ENCODE data around the gene LRIG2.

Gene LRIG2

DNA sequence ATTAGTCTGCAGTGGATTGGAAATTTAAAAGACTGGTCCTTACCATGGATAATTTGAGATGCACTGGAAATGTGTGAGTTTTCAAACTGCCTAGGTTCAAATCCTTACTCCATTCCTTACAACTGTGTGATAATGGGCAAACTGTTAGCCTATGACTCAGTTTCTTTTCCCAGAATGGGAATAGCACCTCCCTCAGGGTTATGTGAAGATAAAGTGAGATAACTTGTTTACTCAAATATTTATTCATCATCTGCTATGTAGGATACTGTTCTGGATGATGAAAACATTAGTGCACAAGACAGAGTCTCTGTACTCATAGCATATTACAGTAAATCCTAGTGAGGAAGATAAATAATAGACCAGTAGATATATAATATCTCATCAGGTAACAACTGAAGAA lies 28.6 kb downstream of the LRIG2 start:
- no peaks in the 10 kb centered on the region for H3K9me3 ChIP-seq (ENCODE audit: control insufficient read depth, low read depth, low read length)
- no peak overlapping the region for H3K4me3 ChIP-seq (ENCODE audit: low read length)
- H3K36me3 ChIP-seq (ENCODE audit: control insufficient read depth, low read depth, low read length) = peaks cover 88% of the 10 kb centered on the region
- no peaks in the 10 kb centered on the region for H3K27me3 ChIP-seq (ENCODE audit: control insufficient read depth, insufficient read depth, low read length)
- no peak overlapping the region for H3K9ac ChIP-seq (ENCODE audit: low read length)
- H3K27ac ChIP-seq (ENCODE audit: low read length) = no peak overlapping the region
- no peaks in the 10 kb centered on the region for H3K4me1 ChIP-seq (ENCODE audit: control insufficient read depth, low read depth, low read length)

GRCh38 chr1:113103048-113103447 lies 30.1 kb downstream of the LRIG2 start:
- no peaks in the 10 kb centered on the region for H3K9me3 ChIP-seq (ENCODE audit: control insufficient read depth, low read depth, low read length)
- no peaks in the 10 kb centered on the region for H3K27me3 ChIP-seq (ENCODE audit: control insufficient read depth, insufficient read depth, low read length)
- no peaks in the 10 kb centered on the region for H3K4me1 ChIP-seq (ENCODE audit: control insufficient read depth, low read depth, low read length)
- H3K36me3 ChIP-seq (ENCODE audit: control insufficient read depth, low read depth, low read length) = peaks cover 89% of the 10 kb centered on the region
- H3K27ac ChIP-seq (ENCODE audit: low read length) = no peak overlapping the region
- H3K4me3 ChIP-seq (ENCODE audit: low read length) = no peak overlapping the region
- H3K9ac ChIP-seq (ENCODE audit: low read length) = no peak overlapping the region

DNA sequence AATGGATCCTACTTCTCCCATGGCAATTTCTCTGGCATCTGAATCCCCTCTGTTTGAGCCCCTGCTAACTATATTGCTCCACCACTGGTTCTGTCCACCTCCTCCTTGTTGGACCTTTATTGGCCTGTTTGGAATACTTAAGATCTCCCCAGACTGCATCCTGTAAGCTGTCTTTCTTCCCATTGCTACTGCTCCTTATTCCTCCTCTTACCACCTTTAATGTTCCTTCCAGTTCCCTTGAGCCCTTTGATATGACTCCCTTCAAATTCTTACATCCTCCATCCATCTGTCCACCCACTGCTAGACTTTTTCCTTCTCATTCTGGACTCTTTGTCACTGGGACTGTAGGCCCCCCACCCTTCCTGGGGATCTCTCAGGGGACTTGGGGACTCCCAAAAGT lies 31.0 kb downstream of the LRIG2 start:
- Histone ChIP-seq H3K27ac (ENCODE audit: low read length) (no peak overlapping the region), H3K36me3 (ENCODE audit: control insufficient read depth, low read depth, low read length) (peaks cover 85% of the 10 kb centered on the region), H3K9ac (ENCODE audit: low read length) (no peak overlapping the region), H3K27me3 (ENCODE audit: control insufficient read depth, insufficient read depth, low read length) (no peaks in the 10 kb centered on the region), H3K4me3 (ENCODE audit: low read length) (no peak overlapping the region), H3K4me1 (ENCODE audit: control insufficient read depth, low read depth, low read length) (no peaks in the 10 kb centered on the region), H3K9me3 (ENCODE audit: control insufficient read depth, low read depth, low read length) (no peaks in the 10 kb centered on the region)

GRCh38 chr1:113106910-113107309 lies 33.9 kb downstream of the LRIG2 start:
- Histone ChIP-seq H3K9me3 (ENCODE audit: control insufficient read depth, low read depth, low read length) (no peaks in the 10 kb centered on the region), H3K4me1 (ENCODE audit: control insufficient read depth, low read depth, low read length) (no peaks in the 10 kb centered on the region), H3K36me3 (ENCODE audit: control insufficient read depth, low read depth, low read length) (peaks cover 85% of the 10 kb centered on the region), H3K4me3 (ENCODE audit: low read length) (no peak overlapping the region), H3K27me3 (ENCODE audit: control insufficient read depth, insufficient read depth, low read length) (no peaks in the 10 kb centered on the region), H3K27ac (ENCODE audit: low read length) (no peak overlapping the region), H3K9ac (ENCODE audit: low read length) (no peak overlapping the region)

DNA sequence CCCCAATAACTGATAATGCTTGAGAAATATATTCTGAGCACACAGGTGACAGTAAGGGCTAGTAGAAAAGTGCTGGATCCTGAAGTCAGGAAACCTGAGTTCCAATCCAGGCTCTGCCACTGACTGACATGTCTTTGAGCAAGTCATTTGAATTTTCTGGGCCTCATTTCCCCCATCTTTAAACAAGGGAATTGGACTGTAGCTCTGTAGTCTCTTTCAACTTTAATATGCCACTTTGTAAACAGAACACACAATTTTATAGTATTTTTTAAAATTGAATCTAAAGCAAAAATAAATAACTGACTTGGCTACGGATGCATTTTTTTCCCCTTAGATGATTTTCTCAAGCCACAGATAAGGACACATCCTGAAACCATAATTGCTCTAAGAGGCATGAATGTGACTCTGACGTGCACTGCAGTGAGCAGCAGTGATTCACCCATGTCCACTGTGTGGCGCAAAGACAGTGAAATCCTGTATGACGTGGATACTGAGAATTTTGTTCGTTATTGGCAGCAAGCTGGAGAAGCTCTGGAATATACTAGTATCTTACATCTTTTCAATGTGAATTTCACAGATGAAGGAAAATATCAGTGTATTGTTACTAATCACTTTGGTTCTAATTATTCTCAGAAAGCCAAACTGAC lies 37.0 kb downstream of the LRIG2 start:
- Histone ChIP-seq H3K4me3 (ENCODE audit: low read length) (no peak overlapping the region), H3K27ac (ENCODE audit: low read length) (no peak overlapping the region), H3K9ac (ENCODE audit: low read length) (no peak overlapping the region), H3K4me1 (ENCODE audit: control insufficient read depth, low read depth, low read length) (no peaks in the 10 kb centered on the region), H3K36me3 (ENCODE audit: control insufficient read depth, low read depth, low read length) (peaks cover 83% of the 10 kb centered on the region), H3K9me3 (ENCODE audit: control insufficient read depth, low read depth, low read length) (no peaks in the 10 kb centered on the region), H3K27me3 (ENCODE audit: control insufficient read depth, insufficient read depth, low read length) (no peaks in the 10 kb centered on the region)

- Histone ChIP-seq H3K27me3 (ENCODE audit: control insufficient read depth, insufficient read depth, low read length) (no peaks in the 10 kb centered on the region), H3K4me1 (ENCODE audit: control insufficient read depth, low read depth, low read length) (no peaks in the 10 kb centered on the region), H3K9ac (ENCODE audit: low read length) (no peak overlapping the region), H3K9me3 (ENCODE audit: control insufficient read depth, low read depth, low read length) (no peaks in the 10 kb centered on the region), H3K36me3 (ENCODE audit: control insufficient read depth, low read depth, low read length) (peaks cover 88% of the 10 kb centered on the region), H3K27ac (ENCODE audit: low read length) (no peak overlapping the region), H3K4me3 (ENCODE audit: low read length) (no peak overlapping the region)
Measured at GRCh38 chr1:113118266-113118665, 45.3 kb downstream of the LRIG2 start.

DNA sequence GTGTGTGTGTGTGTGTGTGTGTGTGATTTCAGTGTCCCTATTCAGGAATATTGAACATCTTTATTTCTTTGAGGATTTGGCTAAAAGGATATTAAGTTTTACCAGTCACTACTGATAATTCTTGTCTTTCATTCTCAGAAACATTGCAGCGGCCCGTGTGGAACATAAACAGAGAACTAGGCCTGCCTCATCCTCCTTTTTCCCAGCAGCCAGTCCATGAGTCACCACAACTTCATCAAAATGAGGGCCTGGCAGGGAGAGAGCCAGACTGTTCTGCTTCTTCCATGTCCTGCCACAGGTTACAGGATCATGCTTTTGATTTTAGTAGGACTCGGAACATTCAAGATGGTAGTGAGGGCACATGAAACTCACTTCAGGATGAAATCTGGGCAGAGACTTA lies 50.7 kb downstream of the LRIG2 start:
- no peaks in the 10 kb centered on the region for H3K9me3 ChIP-seq (ENCODE audit: control insufficient read depth, low read depth, low read length)
- no peaks in the 10 kb centered on the region for H3K4me1 ChIP-seq (ENCODE audit: control insufficient read depth, low read depth, low read length)
- peaks cover 84% of the 10 kb centered on the region for H3K36me3 ChIP-seq (ENCODE audit: control insufficient read depth, low read depth, low read length)
- no peak overlapping the region for H3K4me3 ChIP-seq (ENCODE audit: low read length)
- H3K9ac ChIP-seq (ENCODE audit: low read length) = no peak overlapping the region
- H3K27me3 ChIP-seq (ENCODE audit: control insufficient read depth, insufficient read depth, low read length) = no peaks in the 10 kb centered on the region
- H3K27ac ChIP-seq (ENCODE audit: low read length) = no peak overlapping the region

- no peaks in the 10 kb centered on the region for H3K27me3 ChIP-seq (ENCODE audit: control insufficient read depth, insufficient read depth, low read length)
- no peak overlapping the region for H3K9ac ChIP-seq (ENCODE audit: low read length)
- H3K36me3 ChIP-seq (ENCODE audit: control insufficient read depth, low read depth, low read length) = peaks cover 78% of the 10 kb centered on the region
- H3K4me1 ChIP-seq (ENCODE audit: control insufficient read depth, low read depth, low read length) = no peaks in the 10 kb centered on the region
- no peak overlapping the region for H3K27ac ChIP-seq (ENCODE audit: low read length)
- H3K4me3 ChIP-seq (ENCODE audit: low read length) = no peak overlapping the region
- H3K9me3 ChIP-seq (ENCODE audit: control insufficient read depth, low read depth, low read length) = no peaks in the 10 kb centered on the region
Measured at GRCh38 chr1:113124366-113124765, 51.4 kb downstream of the LRIG2 start.

DNA sequence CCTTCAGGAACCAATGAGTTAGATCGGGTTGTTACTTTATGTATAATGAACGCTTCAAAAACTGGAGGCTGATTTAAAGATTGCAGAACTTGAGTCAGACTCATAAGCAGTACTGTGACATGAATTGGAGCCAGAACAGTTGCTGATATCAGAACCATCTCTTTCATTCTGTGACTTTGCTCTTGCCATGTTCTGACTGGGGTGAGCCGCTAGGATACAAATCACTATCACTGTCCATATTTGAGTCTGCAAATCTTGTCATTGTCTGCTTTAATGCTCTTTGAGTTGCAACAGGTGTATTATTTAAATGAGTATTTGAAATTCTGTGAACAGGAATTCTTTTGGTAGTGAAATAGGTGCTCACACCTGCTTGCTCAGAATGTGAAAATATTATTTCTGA lies 52.5 kb downstream of the LRIG2 start:
- Histone ChIP-seq H3K36me3 (ENCODE audit: control insufficient read depth, low read depth, low read length) (peaks cover 66% of the 10 kb centered on the region), H3K9ac (ENCODE audit: low read length) (no peak overlapping the region), H3K4me1 (ENCODE audit: control insufficient read depth, low read depth, low read length) (no peaks in the 10 kb centered on the region), H3K9me3 (ENCODE audit: control insufficient read depth, low read depth, low read length) (no peaks in the 10 kb centered on the region), H3K4me3 (ENCODE audit: low read length) (no peak overlapping the region), H3K27ac (ENCODE audit: low read length) (no peak overlapping the region), H3K27me3 (ENCODE audit: control insufficient read depth, insufficient read depth, low read length) (no peaks in the 10 kb centered on the region)

GRCh38 chr1:113126207-113126606 lies 53.2 kb downstream of the LRIG2 start:
- no peak overlapping the region for H3K9ac ChIP-seq (ENCODE audit: low read length)
- H3K4me3 ChIP-seq (ENCODE audit: low read length) = no peak overlapping the region
- H3K9me3 ChIP-seq (ENCODE audit: control insufficient read depth, low read depth, low read length) = no peaks in the 10 kb centered on the region
- H3K4me1 ChIP-seq (ENCODE audit: control insufficient read depth, low read depth, low read length) = no peaks in the 10 kb centered on the region
- no peaks in the 10 kb centered on the region for H3K27me3 ChIP-seq (ENCODE audit: control insufficient read depth, insufficient read depth, low read length)
- H3K36me3 ChIP-seq (ENCODE audit: control insufficient read depth, low read depth, low read length) = peaks cover 59% of the 10 kb centered on the region
- no peak overlapping the region for H3K27ac ChIP-seq (ENCODE audit: low read length)

- no peaks in the 10 kb centered on the region for H3K27me3 ChIP-seq (ENCODE audit: control insufficient read depth, insufficient read depth, low read length)
- H3K4me3 ChIP-seq (ENCODE audit: low read length) = no peak overlapping the region
- no peaks in the 10 kb centered on the region for H3K4me1 ChIP-seq (ENCODE audit: control insufficient read depth, low read depth, low read length)
- H3K9ac ChIP-seq (ENCODE audit: low read length) = no peak overlapping the region
- no peak overlapping the region for H3K27ac ChIP-seq (ENCODE audit: low read length)
- H3K9me3 ChIP-seq (ENCODE audit: control insufficient read depth, low read depth, low read length) = no peaks in the 10 kb centered on the region
- H3K36me3 ChIP-seq (ENCODE audit: control insufficient read depth, low read depth, low read length) = peaks cover 41% of the 10 kb centered on the region
Measured at GRCh38 chr1:113128116-113128515, 55.1 kb downstream of the LRIG2 start.

GRCh38 chr1:113129529-113130185 lies 56.7 kb downstream of the LRIG2 start:
- no peaks in the 10 kb centered on the region for H3K9me3 ChIP-seq (ENCODE audit: control insufficient read depth, low read depth, low read length)
- peaks cover 27% of the 10 kb centered on the region for H3K36me3 ChIP-seq (ENCODE audit: control insufficient read depth, low read depth, low read length)
- H3K27me3 ChIP-seq (ENCODE audit: control insufficient read depth, insufficient read depth, low read length) = no peaks in the 10 kb centered on the region
- no peak overlapping the region for H3K4me3 ChIP-seq (ENCODE audit: low read length)
- no peaks in the 10 kb centered on the region for H3K4me1 ChIP-seq (ENCODE audit: control insufficient read depth, low read depth, low read length)
- no peak overlapping the region for H3K9ac ChIP-seq (ENCODE audit: low read length)
- no peak overlapping the region for H3K27ac ChIP-seq (ENCODE audit: low read length)

Data from iPS-18a (cell line).